Activated CD8-positive, alpha-beta T cell treated with anti-CD3 and anti-CD28 coated beads for 36 hours (primary cell): ENCODE data around the gene AATK. TPM values are rescaled to one million over a fixed set of nuclear protein-coding genes. Genes with fewer than 3 reads are reported as not detected.

Source experiments
- ATAC-seq: fragments of 200-7000 bp; cut with Tn5 transposase; one replicate; pipeline ENCODE4 v1.10.0; 2021; ENCODE audit warnings: mild to moderate bottlenecking, moderate library complexity
- CTCF ChIA-PET: fragments of 350-600 bp; sonication (Branson Sonifier 250); formaldehyde crosslinking; loops from one replicate; lab custom pipeline; 2021; ENCODE audit warnings: antibody characterized with exemption; lab: Charles Lee
- POLR2A ChIA-PET: fragments of 350-600 bp; sonication (Branson Sonifier 250); formaldehyde crosslinking; loops from one replicate; lab custom pipeline; 2021; ENCODE audit warnings: antibody characterized with exemption; lab: Charles Lee
- DNase-seq: peaks from one replicate; pipeline ENCODE4 v3.0.0-alpha.2; 2020
- H3K27ac Mint-ChIP-seq: one replicate; pipeline ENCODE4 v1.8.0; 2021; ENCODE audit warnings: mild to moderate bottlenecking, mixed read lengths
- H3K27me3 Mint-ChIP-seq: one replicate; pipeline ENCODE4 v1.8.0; 2021; ENCODE audit warnings: mixed read lengths
- H3K36me3 Mint-ChIP-seq: one replicate; pipeline ENCODE4 v1.8.0; 2021; ENCODE audit warnings: low read depth, mixed read lengths
- H3K4me1 Mint-ChIP-seq: one replicate; pipeline ENCODE4 v1.8.0; 2021; ENCODE audit warnings: low read depth, mixed read lengths
- H3K4me3 Mint-ChIP-seq: one replicate; pipeline ENCODE4 v1.8.0; 2021; ENCODE audit warnings: mild to moderate bottlenecking, moderate library complexity, mixed read lengths
- H3K9me3 Mint-ChIP-seq: one replicate; pipeline ENCODE4 v1.8.0; 2021; ENCODE audit warnings: mixed read lengths
- CTCF ChIP-seq: fragments of 200-600 bp; IDR thresholded peaks from one replicate; pipeline ENCODE4 v1.8.0; 2022; ENCODE audit warnings: antibody characterized with exemption, mild to moderate bottlenecking
- intact Hi-C: fragments of 100-400 bp; cut with micrococcal nuclease; formaldehyde crosslinking; loops from one replicate; pipeline ENCODE4 v1.10.0; 2022
- total RNA-seq, 2 experiments: library from RNA; stranded (reverse); gene quantifications; one replicate each; pipeline ENCODE4 v1.2.3, GENCODE V29; 2021

AATK gene
- total RNA-seq, 2 experiments from 2014 or later, result 0.63 to 0.98 TPM

- Mint-ChIP-seq H3K27ac (peak overlapping the region; percentile 39), H3K36me3 (no peaks in the 10 kb centered on the region), H3K9me3 (no peaks in the 10 kb centered on the region), H3K4me3 (no peak overlapping the region), H3K4me1 (peaks cover 42% of the 10 kb centered on the region), H3K27me3 (no peaks in the 10 kb centered on the region)
- CTCF ChIA-PET, result interaction anchor here (1.3 to 2.4 kb wide), 4 partner anchors 10 to 159 kb away, joined by 3 to 17 read pairs (median 4); no protein-coding TSS in a partner anchor
- POLR2A ChIA-PET, result interaction anchor here (1.0 to 1.7 kb wide), 6 partner anchors 9 to 59 kb away, joined by 3 to 5 read pairs (median 4); partner anchors contain the start of gene BAIAP2
- intact Hi-C loops, result no loop called here
- ATAC-seq (no peak), DNase-seq (no peak)
- TF ChIP-seq CTCF, result no peak
These were observed 72.2 kb downstream of the AATK start for GRCh38 chr17:81093619-81094508.

- Mint-ChIP-seq H3K27me3 (no peaks in the 10 kb centered on the region), H3K36me3 (no peaks in the 10 kb centered on the region), H3K4me1 (peaks cover 36% of the 10 kb centered on the region), H3K4me3 (no peak overlapping the region), H3K27ac (no peak overlapping the region), H3K9me3 (no peaks in the 10 kb centered on the region)
- TF ChIP-seq CTCF, result no peak
- ChIA-PET CTCF (interaction anchor here (1.1 kb wide), 1 partner anchor 69 kb away, joined by 4 read pairs; no protein-coding TSS in a partner anchor), POLR2A (interaction anchor here (0.6 kb wide), 1 partner anchor 56 kb away, joined by 3 read pairs; no protein-coding TSS in a partner anchor)
- intact Hi-C loops, result no loop called here
- no peak for DNase-seq
- ATAC-seq, result no peak
These were observed 73.4 kb downstream of the AATK start for GRCh38 chr17:81092518-81093095.

DNA sequence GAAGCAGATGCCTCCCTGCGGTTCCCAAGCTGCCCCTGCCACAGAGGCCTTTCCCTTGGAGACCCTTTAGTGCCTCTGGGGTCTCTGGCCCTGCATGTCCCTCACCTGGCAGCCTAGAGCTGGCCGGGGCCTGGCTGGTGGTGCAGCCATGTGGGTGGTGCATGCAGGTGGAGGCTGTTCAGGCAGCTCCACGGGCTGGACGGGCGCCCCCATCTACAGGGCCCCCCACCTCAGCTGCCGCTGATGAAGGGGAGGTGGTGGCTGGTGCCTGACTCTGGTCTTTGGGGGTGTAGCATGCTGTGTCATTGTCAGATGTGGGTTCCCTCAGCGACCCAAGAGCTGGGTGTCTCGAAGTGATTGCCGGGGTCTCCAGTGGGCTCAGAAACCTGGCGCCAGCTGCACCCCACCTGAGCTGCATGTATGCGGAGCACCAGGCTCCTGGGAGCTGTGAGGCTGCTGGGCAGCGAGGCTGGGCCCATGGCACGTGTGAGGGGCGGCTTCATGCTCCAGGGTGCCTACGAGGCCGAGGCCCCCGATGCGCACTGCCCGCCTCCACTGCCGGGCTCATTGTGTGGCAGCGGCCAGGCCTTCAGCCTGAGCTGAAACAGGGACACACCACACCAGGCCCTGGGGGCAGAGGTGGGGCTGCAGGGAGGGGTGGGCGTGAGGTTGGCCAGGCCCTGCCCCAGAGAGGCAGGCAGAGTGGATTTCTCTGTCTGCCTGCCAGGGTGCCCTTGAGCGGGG lies 74.1 kb downstream of the AATK start:
- CTCF ChIA-PET, result interaction anchor here (1.1 to 1.5 kb wide), 2 partner anchors 10 to 69 kb away, joined by 4 to 6 read pairs; no protein-coding TSS in a partner anchor
- H3K27me3 Mint-ChIP-seq, result no peaks in the 10 kb centered on the region
- no peak for DNase-seq
- no peak for ATAC-seq
- TF ChIP-seq CTCF, result no peak
- no peaks in the 10 kb centered on the region for H3K36me3 Mint-ChIP-seq
- POLR2A ChIA-PET, result interaction anchor here (0.6 to 1.3 kb wide), 2 partner anchors 56 to 465 kb away, joined by 3 read pairs; no protein-coding TSS in a partner anchor
- H3K27ac Mint-ChIP-seq, result no peak overlapping the region
- H3K4me3 Mint-ChIP-seq, result no peak overlapping the region
- no peaks in the 10 kb centered on the region for H3K9me3 Mint-ChIP-seq
- peaks cover 32% of the 10 kb centered on the region for H3K4me1 Mint-ChIP-seq
- intact Hi-C loops, result no loop called here

GRCh38 chr17:81091154-81091553 lies 74.9 kb downstream of the AATK start:
- Mint-ChIP-seq H3K27ac (no peak overlapping the region), H3K4me1 (peaks cover 24% of the 10 kb centered on the region), H3K4me3 (no peak overlapping the region), H3K27me3 (no peaks in the 10 kb centered on the region), H3K9me3 (no peaks in the 10 kb centered on the region), H3K36me3 (no peaks in the 10 kb centered on the region)
- intact Hi-C loops, result no loop called here
- no peak for TF ChIP-seq CTCF
- ChIA-PET CTCF (interaction anchor here (1.5 kb wide), 1 partner anchor 11 kb away, joined by 6 read pairs; no protein-coding TSS in a partner anchor), POLR2A (interaction anchor here (1.3 kb wide), 1 partner anchor 466 kb away, joined by 3 read pairs; no protein-coding TSS in a partner anchor)
- DNase-seq (no peak), ATAC-seq (no peak)
